ENCODE measurements around the gene PFKFB3.

PFKFB3 gene

GRCh38 chr10:6250745-6251144 is 48.0 kb downstream of the PFKFB3 start:
- H3K9me3 ChIP-seq (ENCODE audit: insufficient read depth, low read length) = no peaks in the 10 kb centered on the region
- no peaks in the 10 kb centered on the region for H3K9me2 ChIP-seq (replicated peaks; ENCODE audit: insufficient read depth, low read length)
- H3K4me3 ChIP-seq (ENCODE audit: insufficient read depth, low read length, poor library complexity, severe bottlenecking) = no peak overlapping the region
- H4K20me1 ChIP-seq (ENCODE audit: low read depth, low read length) = no peaks in the 10 kb centered on the region
- TF ChIP-seq EZH2phosphoT487 (conservative IDR thresholded peaks at IDR 0.05; ENCODE audit: low read length) (no peak), CTCF (IDR thresholded peaks at IDR 0.05; ENCODE audit: insufficient read depth, low read length, poor library complexity, severe bottlenecking) (no peak)
- no peaks in the 10 kb centered on the region for H3K27me3 ChIP-seq (ENCODE audit: low read length)
- H3F3A ChIP-seq (ENCODE audit: insufficient read depth) = no peaks in the 10 kb centered on the region
- H3K79me2 ChIP-seq (ENCODE audit: insufficient read depth, low read length) = no peaks in the 10 kb centered on the region
- H3K36me3 ChIP-seq (ENCODE audit: low read length) = no peaks in the 10 kb centered on the region
- no peak overlapping the region for H2AFZ ChIP-seq (ENCODE audit: low read depth, low read length, severe bottlenecking)
- no peak overlapping the region for H3K4me2 ChIP-seq (ENCODE audit: low read depth, low read length, poor library complexity, severe bottlenecking)
- H3K27ac ChIP-seq (ENCODE audit: low read depth, low read length) = no peak overlapping the region
- H3K9ac ChIP-seq (ENCODE audit: low read length) = no peak overlapping the region

DNA sequence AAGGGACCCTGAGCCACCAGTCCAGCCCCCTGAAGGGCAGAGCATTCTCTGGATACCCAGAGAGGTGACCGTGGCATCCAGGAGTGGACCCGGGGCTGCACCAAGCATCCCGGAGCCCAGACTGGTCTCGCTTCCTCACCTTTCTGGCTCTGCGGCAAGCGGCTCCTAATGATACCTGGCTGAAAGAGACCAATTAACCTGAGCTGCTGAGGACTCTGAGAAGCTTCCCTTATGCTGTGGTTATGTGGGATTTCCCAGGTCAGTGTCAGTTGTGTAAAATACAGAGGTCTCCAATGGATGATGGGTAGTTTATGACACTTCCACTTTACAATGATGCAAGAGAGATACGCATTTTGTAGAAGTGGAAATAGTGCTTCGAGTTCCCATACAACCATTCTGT is 51.5 kb downstream of the PFKFB3 start:
- no peak overlapping the region for H3K4me2 ChIP-seq (ENCODE audit: low read depth, low read length, poor library complexity, severe bottlenecking)
- H3K27me3 ChIP-seq (ENCODE audit: low read length) = no peaks in the 10 kb centered on the region
- H3F3A ChIP-seq (ENCODE audit: insufficient read depth) = no peaks in the 10 kb centered on the region
- no peaks in the 10 kb centered on the region for H3K9me2 ChIP-seq (replicated peaks; ENCODE audit: insufficient read depth, low read length)
- H3K9ac ChIP-seq (ENCODE audit: low read length) = no peak overlapping the region
- no peaks in the 10 kb centered on the region for H4K20me1 ChIP-seq (ENCODE audit: low read depth, low read length)
- H3K9me3 ChIP-seq (ENCODE audit: insufficient read depth, low read length) = no peaks in the 10 kb centered on the region
- no peaks in the 10 kb centered on the region for H3K36me3 ChIP-seq (ENCODE audit: low read length)
- H3K4me3 ChIP-seq (ENCODE audit: insufficient read depth, low read length, poor library complexity, severe bottlenecking) = no peak overlapping the region
- no peak overlapping the region for H3K27ac ChIP-seq (ENCODE audit: low read depth, low read length)
- no peak for TF ChIP-seq EZH2phosphoT487 (conservative IDR thresholded peaks at IDR 0.05; ENCODE audit: low read length)
- TF ChIP-seq CTCF (IDR thresholded peaks at IDR 0.05; ENCODE audit: insufficient read depth, low read length, poor library complexity, severe bottlenecking) = no peak
- no peaks in the 10 kb centered on the region for H3K79me2 ChIP-seq (ENCODE audit: insufficient read depth, low read length)
- no peak overlapping the region for H2AFZ ChIP-seq (ENCODE audit: low read depth, low read length, severe bottlenecking)

- no peak overlapping the region for H2AFZ ChIP-seq (ENCODE audit: low read depth, low read length, severe bottlenecking)
- H3K79me2 ChIP-seq (ENCODE audit: insufficient read depth, low read length) = no peaks in the 10 kb centered on the region
- no peaks in the 10 kb centered on the region for H3K9me3 ChIP-seq (ENCODE audit: insufficient read depth, low read length)
- H3K27me3 ChIP-seq (ENCODE audit: low read length) = no peaks in the 10 kb centered on the region
- no peaks in the 10 kb centered on the region for H4K20me1 ChIP-seq (ENCODE audit: low read depth, low read length)
- TF ChIP-seq CTCF (IDR thresholded peaks at IDR 0.05; ENCODE audit: insufficient read depth, low read length, poor library complexity, severe bottlenecking) = no peak
- TF ChIP-seq EZH2phosphoT487 (conservative IDR thresholded peaks at IDR 0.05; ENCODE audit: low read length) = no peak
- no peaks in the 10 kb centered on the region for H3K36me3 ChIP-seq (ENCODE audit: low read length)
- H3K4me2 ChIP-seq (ENCODE audit: low read depth, low read length, poor library complexity, severe bottlenecking) = no peak overlapping the region
- no peak overlapping the region for H3K9ac ChIP-seq (ENCODE audit: low read length)
- no peak overlapping the region for H3K4me3 ChIP-seq (ENCODE audit: insufficient read depth, low read length, poor library complexity, severe bottlenecking)
- H3K9me2 ChIP-seq (replicated peaks; ENCODE audit: insufficient read depth, low read length) = no peaks in the 10 kb centered on the region
- H3F3A ChIP-seq (ENCODE audit: insufficient read depth) = no peaks in the 10 kb centered on the region
- H3K27ac ChIP-seq (ENCODE audit: low read depth, low read length) = no peak overlapping the region
Measured at GRCh38 chr10:6255548-6256061, 52.9 kb downstream of the PFKFB3 start.

Data from SU-DHL-6 (cell line).